ENCODE measurements around the gene EFHC2.

EFHC2 gene, protein sequence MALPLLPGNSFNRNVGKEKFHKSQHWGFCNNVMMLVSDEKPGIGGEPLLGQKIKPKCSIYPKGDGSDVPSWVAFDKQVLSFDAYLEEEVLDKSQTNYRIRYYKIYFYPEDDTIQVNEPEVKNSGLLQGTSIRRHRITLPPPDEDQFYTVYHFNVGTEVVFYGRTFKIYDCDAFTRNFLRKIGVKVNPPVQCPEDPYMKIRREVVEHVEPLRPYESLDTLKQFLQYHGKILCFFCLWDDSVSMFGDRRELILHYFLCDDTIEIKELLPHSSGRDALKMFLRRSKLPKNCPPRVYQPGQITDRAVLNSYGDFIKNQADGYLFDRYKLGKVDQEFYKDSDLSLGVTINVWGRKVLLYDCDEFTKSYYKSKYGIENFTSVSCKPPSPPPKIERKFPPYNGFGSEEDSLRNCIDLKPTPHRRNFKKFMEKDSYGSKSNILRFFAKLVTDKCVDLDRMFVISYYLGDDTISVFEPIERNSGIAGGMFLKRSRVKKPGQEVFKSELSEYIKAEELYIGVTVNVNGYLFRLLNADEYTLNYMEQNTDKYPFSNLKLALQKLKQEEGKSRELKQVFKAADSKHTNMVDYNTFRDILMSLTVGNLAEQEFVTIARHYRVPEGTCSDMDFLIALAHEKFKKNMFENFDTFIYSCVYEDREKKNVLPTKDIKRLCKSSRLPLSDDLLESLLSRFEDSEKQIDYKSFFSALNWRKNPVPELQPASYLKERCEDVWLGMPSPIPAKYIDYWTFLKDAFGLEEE

DNA sequence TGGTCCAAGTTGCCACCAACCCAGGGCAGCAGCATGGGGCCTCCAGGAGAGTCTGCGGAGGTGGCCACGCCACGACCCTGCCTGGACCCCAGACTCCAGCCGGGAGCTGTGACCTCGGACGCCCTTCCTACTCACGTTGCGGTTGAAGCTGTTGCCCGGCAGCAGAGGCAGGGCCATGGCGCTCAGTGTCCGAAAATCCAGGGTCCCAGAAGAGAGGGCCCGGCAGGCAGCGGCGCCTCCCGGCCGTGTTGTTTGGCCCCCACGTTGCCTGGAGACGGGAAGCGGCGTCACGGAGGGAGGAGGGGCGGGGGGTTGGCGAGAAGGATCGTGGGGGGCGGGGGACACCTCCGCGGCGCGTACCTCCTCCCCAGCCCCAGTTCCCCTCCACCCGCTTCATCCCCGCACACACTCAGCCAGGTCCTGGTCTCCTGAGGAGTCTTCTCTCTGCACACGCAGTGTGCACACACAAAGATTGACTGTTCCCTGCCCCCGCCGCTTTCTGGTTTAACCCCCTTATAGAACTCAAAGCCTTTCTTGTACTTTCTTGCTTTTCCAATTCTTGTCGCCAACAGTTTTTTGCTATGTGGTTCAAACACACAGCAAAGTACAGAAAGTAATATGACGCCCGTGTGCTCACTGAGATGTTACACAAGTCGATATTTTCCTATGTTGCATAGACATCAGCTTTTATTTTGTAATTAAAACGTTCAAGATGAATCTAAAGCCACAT, at the start of gene EFHC2:
Gene EFHC2, minus strand, starts transcription at position 261 of the 730 bp plus-strand sequence. Its CDS starts 84 bp downstream, at position 177.
- DNase-seq = peak; percentile 51

DNA sequence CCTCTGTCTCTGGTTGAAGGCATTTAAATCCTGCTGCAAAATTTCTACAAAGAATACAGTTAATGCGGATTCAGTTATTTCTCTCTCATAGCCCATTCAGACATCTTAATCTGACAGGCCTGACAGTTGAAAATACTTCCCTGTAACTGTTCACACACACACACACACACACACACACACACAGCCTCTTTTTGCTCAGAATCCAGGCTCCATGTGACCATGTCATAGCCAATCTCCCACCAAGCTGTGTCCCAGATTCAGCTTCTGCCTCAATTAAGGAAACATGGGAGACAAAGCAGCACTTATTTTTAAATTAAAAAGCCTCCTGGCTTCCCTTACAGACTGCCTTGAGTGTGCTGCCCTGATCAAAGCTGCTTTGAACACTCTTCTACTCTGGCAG, 49.3 kb upstream of the EFHC2 start:
- DNase-seq = no peak

DNA sequence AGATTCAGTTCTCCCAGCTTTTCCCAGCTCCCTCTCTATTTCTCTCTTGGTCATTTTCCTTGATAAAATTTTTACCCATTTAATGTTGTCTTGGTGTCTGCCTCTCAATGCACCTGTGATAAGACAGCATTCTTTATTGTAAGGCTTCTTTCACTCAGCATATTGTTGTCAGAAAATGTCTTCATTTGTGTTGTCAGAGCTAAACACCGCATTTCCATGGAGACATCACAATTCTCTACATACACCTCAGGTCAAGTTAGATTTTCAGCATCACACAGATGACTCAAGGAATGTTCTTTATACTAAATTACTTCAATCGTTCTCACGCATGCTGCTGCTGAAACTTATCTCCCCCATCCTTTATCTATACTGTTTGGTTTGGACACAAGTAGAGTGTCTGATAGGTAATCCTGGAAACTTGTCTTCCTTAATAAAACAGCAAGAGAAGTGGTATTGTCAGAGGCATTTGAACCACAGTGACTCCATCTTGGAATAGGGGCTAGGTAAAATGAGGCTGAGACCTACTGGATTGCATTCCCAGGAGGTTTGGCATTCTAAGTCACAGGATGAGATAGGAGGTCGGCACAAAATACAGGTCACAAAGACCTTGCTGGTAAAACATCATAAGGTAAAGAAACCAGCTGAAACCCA, 41.3 kb upstream of the EFHC2 start:
- no peak for DNase-seq

DNA sequence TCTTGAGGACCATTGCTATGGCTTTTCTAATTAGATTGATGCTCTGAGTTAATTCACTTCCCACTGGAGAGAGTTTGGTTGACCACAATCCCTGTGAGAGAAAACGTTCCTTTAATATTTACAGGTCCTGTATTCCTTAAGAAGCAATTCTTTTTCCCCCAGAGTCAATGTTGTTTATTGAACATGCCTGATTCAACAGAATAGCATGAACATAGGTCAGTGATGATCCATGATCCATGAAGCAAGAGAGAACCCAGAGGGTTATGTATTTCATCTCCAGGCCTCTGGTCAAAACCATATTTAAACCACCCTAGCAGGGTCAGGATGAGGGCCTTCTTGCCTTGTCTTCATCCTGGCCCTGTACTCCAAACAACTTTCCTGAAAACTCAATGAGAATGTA, 39.4 kb upstream of the EFHC2 start:
- DNase-seq = no peak

DNA sequence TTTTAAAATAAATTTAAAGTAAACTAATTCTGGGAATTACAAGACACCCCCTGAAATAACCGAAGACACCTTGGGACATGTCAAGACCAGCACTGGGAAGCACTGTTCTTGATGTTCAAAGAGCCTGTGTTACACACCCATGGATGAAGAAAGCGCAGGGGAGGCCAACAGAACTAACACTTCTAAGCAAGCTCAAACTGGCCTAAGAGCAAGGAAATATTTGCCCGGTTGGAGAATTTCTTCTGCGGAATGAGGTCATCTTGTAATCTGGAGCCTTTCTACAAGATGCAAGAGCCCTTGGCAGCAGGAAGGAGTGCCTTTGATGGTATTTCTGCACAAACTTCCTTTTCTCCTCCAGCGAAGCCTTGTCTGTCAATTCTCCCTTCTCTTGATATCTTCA, 9.3 kb upstream of the EFHC2 start:
- DNase-seq = no peak

DNA sequence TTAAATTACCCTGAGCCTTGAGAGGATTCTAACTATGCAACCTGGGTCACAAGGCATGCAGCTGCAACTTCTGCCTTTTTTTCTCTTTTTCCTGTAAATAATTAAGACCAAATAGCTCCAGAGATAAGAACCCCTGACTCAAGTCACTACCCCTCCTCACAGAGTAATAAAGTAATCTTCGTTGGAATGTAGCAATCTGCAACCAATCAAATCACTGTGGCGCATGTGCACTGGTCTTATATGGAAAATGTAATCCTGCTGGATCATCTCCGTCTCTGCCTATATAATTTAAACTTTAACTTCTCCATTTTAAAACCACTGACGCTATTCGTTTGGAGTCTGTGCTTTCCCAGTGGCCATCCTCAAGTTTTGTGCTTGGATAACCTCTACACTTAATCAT, 6.1 kb upstream of the EFHC2 start:
- DNase-seq = no peak

DNA sequence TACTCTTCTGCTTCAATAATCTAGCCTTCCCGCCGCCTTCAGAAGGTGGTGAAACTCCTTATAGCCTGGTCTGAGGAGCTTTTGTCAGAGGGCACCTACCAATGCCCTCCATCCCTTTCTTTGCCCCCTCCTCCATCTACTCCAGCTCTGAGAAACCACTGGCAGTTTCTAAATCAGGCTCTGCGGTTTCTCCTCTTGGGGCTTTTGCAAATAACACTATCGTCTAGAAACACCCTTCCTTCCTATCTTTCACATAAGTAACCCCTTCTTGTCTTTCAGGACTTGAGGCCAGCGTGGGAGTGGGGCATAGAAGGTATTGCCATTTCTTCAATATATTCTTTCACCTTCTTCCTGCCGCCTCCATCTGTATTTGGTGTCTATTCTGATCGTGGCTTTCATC, 1.2 kb upstream of the EFHC2 start:
- DNase-seq = peak; percentile 38

DNA sequence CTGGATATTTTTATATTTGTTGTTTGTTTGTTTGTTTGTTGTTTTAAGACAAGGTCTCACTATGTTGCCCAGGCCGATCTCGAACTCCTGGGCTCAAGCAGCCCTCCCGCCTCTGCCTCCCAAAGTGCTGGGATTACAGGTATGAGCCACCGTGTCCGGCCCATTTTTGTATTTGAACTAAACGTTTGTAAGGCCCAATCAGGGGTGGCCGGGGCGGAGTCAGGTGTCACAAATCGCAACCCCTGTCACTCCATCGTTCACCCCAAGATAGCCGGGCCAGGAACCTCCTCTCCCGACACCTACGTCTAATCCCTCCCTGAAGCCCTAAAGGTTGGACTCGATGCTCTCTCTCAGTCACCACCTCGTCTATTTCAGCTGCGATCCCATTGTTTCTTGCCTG, 722 bp upstream of the EFHC2 start:
- DNase-seq = peak; percentile 60

DNA sequence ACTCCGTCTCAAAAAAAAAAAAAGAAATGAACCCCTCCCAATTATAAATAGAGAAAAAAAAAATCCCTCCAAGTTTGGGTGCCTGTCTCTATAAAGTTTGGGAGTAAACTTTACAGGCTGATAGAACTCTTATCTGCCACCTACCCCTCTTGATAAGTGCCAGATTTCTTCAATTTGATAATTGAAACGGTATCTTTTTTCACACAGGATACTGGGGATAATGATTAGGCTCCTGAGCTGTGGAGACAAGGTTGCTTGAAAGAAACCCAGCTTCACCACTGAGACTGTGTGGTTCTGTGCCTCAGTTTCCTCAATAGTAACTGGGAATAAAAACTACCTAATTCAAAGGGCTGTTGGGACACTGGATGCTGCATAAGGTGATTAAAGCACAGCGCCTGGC, 606 bp downstream of the EFHC2 start:
- DNase-seq = no peak

DNA sequence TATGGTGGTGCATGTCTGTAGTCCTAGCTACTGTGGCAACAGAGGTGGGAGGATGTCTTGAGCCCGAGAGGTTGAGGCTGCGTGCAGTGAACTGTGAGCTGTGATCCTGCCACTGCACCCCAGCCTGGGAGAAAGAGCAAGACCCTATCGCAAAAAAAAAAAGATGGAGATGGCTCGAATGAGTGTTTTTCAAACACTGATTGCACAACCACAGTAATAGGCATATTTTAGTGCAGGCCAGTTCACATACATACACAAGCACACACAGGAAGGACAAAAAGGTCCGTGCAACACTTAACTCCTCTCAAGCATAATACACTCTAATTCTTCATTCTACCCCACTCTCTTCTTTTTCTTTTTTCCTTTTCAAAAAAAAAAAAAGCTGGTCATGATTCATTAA, 5.1 kb downstream of the EFHC2 start:
- DNase-seq = no peak

DNA sequence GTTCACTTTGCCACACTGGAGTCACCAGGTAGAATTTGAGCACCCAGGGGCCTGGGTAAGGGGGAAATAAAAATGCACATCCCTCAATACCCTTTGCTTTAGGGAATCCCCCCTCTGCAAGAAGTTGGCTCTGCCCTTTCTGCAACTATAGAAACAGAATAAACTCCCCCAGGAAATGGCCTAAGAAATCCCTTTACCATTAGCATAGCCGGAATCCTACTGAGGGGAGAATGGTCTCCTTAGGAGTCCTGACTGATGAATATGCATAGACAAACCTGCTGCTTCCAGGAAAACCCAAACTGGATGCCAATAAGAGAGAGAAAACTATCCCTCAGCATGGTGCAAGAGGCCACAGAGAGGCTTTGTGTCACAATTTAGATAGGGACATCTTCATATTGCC, 11.0 kb downstream of the EFHC2 start:
- no peak for DNase-seq

DNA sequence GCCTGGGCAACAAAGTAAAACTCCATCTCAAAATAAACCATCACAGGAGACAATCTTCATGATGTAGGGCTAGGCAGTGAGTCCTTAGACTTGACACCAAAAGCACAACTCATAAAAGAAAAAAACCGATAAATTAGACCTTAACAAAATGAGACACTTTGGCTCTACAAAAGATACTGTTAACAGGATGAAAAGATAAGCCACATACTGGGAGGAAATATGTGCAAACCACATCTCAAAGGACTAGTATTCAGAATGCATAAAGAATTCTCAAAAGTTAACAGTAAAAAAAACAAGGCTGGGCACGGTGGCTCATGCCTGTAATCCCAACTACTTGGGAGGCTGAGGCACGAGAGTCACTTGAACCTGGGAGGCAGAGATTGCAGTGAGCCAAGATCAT, 13.2 kb downstream of the EFHC2 start:
- peak; percentile 15 for DNase-seq

DNA sequence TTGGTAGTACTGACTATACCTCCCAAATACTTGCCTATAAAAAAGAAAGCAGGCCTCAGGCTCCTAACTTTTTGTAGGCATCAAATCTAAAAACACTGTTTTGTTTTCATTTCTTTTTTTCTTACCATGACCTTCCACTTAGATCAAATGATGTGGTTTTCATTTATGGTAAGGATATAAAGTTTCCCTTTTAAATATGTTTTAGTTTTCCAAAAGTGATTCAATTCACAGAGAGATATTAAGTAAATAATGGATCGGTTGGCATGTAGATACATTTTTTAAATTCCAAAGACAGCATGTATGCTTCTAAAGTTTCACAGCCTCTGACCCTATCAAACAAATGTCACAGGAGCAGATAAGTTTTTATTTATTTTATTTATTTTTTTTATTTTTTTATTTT, 23.9 kb downstream of the EFHC2 start:
- no peak for DNase-seq

DNA sequence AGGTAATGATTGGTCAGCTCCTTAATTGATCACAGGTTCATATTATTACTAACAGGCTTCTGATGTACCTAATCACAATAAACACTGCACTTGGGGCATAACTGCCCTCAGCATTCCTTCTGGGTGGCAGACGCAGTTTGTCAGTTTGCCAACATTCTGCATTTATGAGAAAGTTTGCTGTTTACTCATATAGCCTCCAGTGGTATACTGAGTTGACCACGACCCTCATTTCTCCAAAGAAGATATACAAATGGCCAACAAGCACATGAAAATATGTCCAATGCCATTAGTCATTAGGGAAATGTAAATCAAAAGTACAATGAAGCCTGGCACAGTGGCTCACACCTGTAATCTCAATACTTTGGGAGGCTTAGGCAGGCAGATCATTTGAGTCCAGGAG, 26.3 kb downstream of the EFHC2 start:
- DNase-seq = no peak

DNA sequence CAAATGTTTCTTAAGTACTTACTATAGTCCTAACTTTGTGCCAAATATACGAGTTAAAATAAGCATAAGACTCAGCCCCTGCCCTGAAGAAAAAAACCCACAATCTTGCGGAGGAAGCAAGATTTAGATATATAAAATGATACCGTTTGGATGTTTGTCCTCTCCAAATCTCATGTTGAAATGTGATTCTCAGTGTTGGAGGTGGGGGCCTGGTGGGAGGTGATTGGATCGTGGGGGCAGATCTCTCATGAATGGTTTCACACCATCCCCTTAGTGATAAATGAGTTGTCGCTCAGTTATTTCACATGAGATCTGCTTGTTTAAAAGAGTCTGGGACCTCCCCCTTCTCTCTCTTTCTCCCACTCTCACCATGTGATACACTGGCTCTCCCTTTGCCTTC, 28.7 kb downstream of the EFHC2 start:
- no peak for DNase-seq

DNA sequence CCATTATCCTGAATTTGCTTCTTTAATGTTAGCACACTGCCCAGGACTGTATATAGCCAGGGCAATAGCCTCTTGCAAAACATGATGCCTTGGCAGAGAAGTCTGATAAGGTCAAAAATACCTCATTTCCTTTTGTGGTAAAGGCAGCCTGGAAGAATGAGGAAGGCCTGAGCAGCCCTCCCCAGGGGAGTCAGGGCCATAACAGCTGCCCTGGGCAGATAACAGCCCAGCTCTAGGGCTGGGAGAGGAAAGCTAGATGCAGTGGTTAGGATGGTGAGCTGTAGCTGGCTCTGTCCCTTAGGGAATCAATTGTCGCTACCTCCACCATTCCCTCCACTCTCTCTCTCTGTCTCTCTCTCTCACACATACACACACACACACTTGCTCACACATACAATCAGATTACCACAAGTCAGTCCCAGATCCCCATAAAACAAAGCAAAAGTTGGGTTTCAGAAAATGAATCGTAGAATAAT, 29.2 kb downstream of the EFHC2 start:
- peak; percentile 2 for DNase-seq

DNA sequence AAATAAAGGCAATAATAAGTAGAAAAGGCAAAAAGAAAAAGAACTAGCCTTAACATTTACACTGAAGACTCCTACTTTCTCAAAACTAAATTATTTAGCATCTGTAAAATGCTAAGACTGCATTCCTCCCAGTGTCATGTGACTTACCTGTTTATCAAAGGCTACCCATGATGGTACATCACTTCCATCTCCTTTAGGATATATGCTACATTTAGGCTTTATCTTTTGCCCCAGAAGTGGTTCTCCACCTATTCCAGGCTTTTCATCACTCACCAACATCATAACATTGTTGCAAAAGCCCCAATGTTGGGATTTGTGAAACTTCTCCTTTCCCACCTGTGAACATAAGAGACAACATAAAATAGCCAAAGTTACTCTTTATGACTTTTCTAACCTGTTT, 31.1 kb downstream of the EFHC2 start:
- DNase-seq = no peak

DNA sequence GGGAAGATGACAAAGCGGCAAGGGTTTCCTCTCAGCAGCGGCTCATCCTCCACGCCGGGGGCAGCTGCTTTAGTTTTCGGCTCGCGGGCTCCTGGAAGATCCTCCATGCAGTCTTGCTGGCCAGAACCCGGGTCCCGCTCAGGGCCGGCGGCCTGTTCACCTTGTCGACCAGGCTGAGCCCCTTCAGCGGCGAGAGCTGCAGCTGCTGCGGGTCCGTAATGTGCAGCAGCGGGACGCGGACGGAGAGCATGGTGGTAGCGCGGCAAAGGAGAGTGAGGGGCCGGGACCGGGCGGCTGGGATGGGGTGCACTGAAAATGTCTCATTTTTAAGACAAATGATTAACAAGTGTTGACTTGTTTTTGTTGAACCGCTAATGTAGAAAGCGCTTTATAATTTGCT, 33.2 kb downstream of the EFHC2 start:
- DNase-seq = no peak

DNA sequence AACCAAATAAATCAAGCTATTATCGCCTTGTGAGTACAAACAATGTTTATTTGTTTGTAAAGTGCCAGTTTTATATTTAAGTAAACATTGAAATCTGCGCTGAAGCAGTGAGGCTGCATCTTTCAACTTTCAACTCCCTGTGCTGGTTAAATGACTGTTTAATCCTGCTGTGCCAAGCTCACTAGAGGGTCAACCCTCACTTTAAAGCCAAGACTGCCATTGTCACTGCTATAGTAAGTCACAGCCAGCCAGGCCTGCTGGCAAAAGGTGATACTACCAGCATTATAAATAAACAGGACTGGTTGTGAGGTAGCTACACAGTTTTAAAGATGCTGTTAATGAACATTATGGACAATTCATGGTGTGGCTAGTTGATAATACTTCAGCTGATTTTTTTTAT, 34.6 kb downstream of the EFHC2 start:
- DNase-seq = no peak

DNA sequence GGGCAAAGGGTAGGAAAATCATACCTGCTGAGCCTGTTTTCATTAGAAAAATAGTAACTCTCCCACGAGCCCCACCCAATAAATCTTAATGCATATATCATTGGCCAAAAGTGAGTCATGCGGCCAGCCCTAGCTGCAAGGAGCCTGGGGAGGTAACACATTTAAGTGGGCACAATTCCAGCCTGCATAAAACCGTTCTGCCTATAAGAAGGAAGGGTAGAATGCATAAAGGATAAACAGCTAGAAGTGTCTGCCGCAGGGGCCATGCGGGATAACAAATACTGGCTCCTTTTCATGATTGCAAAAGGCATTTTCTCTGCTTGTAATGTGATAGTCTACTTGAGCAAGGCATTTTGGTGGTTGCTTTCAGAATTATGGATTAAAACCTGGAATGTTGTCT, 37.1 kb downstream of the EFHC2 start:
- no peak for DNase-seq

DNA sequence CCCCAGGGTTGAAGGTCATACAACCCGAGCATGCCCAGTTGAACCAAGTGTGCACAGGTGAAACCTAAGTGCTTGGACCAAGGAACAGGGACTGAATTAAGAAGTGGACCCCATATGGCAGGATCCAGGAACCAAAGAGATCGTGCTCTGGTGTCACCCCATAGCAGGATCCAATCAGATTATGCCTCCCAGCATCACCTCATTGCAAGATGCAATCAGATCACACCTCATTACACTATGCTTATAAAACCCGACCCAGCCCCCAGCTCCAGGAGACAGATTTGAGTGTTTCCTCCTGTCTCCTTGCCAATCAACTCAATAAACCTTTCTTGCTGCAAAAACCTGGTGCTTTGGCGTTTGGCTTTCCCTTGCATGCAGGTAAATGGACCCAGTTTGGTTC, 37.6 kb downstream of the EFHC2 start:
- DNase-seq = no peak

DNA sequence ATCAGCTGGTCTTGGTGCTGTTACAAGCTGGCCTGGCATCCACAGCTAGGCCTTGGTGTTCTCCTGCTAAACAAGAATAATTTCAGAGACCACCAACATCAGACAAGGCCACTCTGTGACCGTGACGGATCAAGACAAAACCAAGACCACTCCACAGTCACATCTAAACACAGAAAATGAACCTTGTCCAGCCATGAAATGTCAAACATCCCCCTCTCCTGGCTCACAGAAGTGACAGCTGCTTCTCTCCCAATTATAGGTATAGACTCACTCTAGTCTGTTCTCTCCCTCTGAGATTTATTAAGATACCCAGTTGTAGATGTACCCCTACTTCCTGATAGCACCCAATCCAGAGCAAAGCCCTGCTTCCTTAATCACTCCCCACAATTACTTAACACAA, 40.4 kb downstream of the EFHC2 start:
- DNase-seq = no peak

DNA sequence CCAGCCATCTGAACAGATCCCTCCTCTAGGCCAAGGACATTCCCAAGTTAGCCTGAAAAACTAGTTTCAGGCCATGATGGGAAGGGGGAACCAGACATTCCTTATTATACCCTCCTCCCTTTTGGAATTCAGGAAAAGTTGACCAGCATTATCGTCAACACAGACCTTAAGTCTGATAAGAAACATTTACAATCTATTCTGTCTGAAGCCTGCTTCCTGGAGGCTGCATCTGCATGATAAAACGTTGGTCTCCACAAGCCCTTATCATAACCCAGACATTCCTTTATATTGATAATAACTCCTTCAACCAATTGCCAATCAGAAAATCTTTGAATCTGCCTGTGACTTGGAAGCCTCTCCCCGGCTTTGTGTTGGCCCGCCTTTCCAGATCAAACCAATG, 44.3 kb downstream of the EFHC2 start:
- no peak for DNase-seq
